B cell (primary cell): ENCODE data around the gene PRKRIP1. TPM values are rescaled to one million over a fixed set of nuclear protein-coding genes. Genes with fewer than 3 reads are reported as not detected.

ENCODE experiments used
- ATAC-seq: fragments of 200-7000 bp; cut with Tn5 transposase; one replicate; pipeline ENCODE4 v1.10.0; 2021; ENCODE audit warnings: low read depth, mild to moderate bottlenecking, moderate number of reproducible peaks, moderate library complexity
- CTCF ChIA-PET: fragments of 350-600 bp; sonication (Branson Sonifier 250); formaldehyde crosslinking; loops from one replicate; lab custom pipeline; 2021; ENCODE audit warnings: antibody characterized with exemption, inconsistent platforms; lab: Charles Lee
- POLR2A ChIA-PET: fragments of 350-600 bp; sonication (Branson Sonifier 250); formaldehyde crosslinking; loops from one replicate; lab custom pipeline; 2021; ENCODE audit warnings: antibody characterized with exemption; lab: Charles Lee
- DNase-seq: peaks from one replicate; pipeline ENCODE4 v3.0.0; 2013
- H2AFZ ChIP-seq: 2 replicates; pipeline ENCODE4 v1.6.1; 2012; ENCODE audit warnings: mild to moderate bottlenecking, low read depth, low read length; ENCODE audit not compliant: insufficient read depth, poor library complexity, severe bottlenecking
- H3K27ac ChIP-seq, 2 donors: 1 replicate in 1 of 2; 2 replicates in 1 of 2; pipeline ENCODE4 v1.5.1; 2012 to 2013; ENCODE audit warnings: low read length in 2 of 2, mild to moderate bottlenecking in 2 of 2, moderate library complexity in 1 of 2
- H3K27me3 ChIP-seq, 4 experiments: fragments of 200-600 bp in 1 of 4; sonication (generic) in 1 of 4; replicated peaks in 1 of 4; 1 replicate in 2 of 4; 2 replicates in 2 of 4; pipeline versions ENCODE4 v1.6.1 to v1.7.0; 2013 to 2016; ENCODE audit warnings: low read length in 3 of 4, mild to moderate bottlenecking in 2 of 4, mixed read lengths in 1 of 4, moderate library complexity in 1 of 4; ENCODE audit not compliant: insufficient read depth in 4 of 4, control insufficient read depth in 3 of 4; ENCODE audit errors: control extremely low read depth in 1 of 4
- H3K36me3 ChIP-seq, 2 experiments: replicated peaks in 1 of 2; 1 replicate in 1 of 2; 2 replicates in 1 of 2; pipeline versions ENCODE4 v1.6.1 to v1.7.1; 2013; ENCODE audit warnings: low read length in 1 of 2; ENCODE audit not compliant: insufficient read depth in 2 of 2, control insufficient read depth in 1 of 2; ENCODE audit errors: control extremely low read depth in 1 of 2, extremely low read depth in 1 of 2
- H3K4me1 ChIP-seq, 2 donors: fragments of 200-600 bp in 1 of 2; sonication (generic) in 1 of 2; 1 replicate in 1 of 2; 2 replicates in 1 of 2; pipeline versions ENCODE4 v1.5.1 to v1.6.1; 2013 to 2017; ENCODE audit warnings: low read length in 2 of 2; ENCODE audit not compliant: control insufficient read depth in 2 of 2, insufficient read depth in 2 of 2
- H3K4me2 ChIP-seq: replicated peaks from 2 replicates; pipeline ENCODE3; 2012; ENCODE audit warnings: mild to moderate bottlenecking, low read depth, low read length; ENCODE audit not compliant: poor library complexity, severe bottlenecking
- H3K4me3 ChIP-seq, 5 experiments: fragments of 200-600 bp in 1 of 5; sonication (generic) in 1 of 5; 1 replicate in 3 of 5; 2 replicates in 2 of 5; pipeline versions ENCODE4 v1.5.1 to v1.7.0; 2011 to 2016; ENCODE audit warnings: low read length in 4 of 5, mild to moderate bottlenecking in 4 of 5, low read depth in 2 of 5, control low read depth in 1 of 5, moderate library complexity in 1 of 5; ENCODE audit not compliant: insufficient read depth in 1 of 5; ENCODE audit errors: control extremely low read depth in 1 of 5, extremely low read depth in 1 of 5
- H3K79me2 ChIP-seq: fragments of 200-600 bp; sonication (generic); one replicate; pipeline ENCODE4 v1.6.0; 2016; ENCODE audit warnings: low read length; ENCODE audit not compliant: control insufficient read depth, insufficient read depth
- H3K9ac ChIP-seq: fragments of 200-600 bp; sonication (generic); 2 replicates; pipeline ENCODE4 v1.6.1; 2017; ENCODE audit warnings: mild to moderate bottlenecking, low read length, moderate library complexity
- H3K9me3 ChIP-seq, 3 donors: one replicate each; pipeline versions ENCODE4 v1.6.1 to v1.7.1; 2013; ENCODE audit warnings: low read length in 2 of 3; ENCODE audit not compliant: control insufficient read depth in 2 of 3, insufficient read depth in 1 of 3; ENCODE audit errors: control extremely low read depth in 1 of 3
- H4K20me1 ChIP-seq: 2 replicates; pipeline ENCODE4 v1.6.0; 2012; ENCODE audit warnings: mild to moderate bottlenecking, low read length; ENCODE audit not compliant: insufficient read depth, control insufficient read depth, poor library complexity, severe bottlenecking
- H3K27ac Mint-ChIP-seq: one replicate; pipeline ENCODE4 v1.8.0; 2021; ENCODE audit warnings: mixed read lengths
- H3K27me3 Mint-ChIP-seq: one replicate; pipeline ENCODE4 v1.8.0; 2021; ENCODE audit warnings: mixed read lengths
- H3K4me1 Mint-ChIP-seq: one replicate; pipeline ENCODE4 v1.8.0; 2021; ENCODE audit warnings: mixed read lengths
- H3K4me3 Mint-ChIP-seq: one replicate; pipeline ENCODE4 v1.8.0; 2021; ENCODE audit warnings: mixed read lengths
- H3K9me3 Mint-ChIP-seq: one replicate; pipeline ENCODE4 v1.8.0; 2022; ENCODE audit warnings: mixed read lengths; ENCODE audit not compliant: insufficient read depth
- CTCF ChIP-seq: fragments of 200-600 bp; IDR thresholded peaks from one replicate; pipeline ENCODE4 v1.8.0; 2022; ENCODE audit warnings: antibody characterized with exemption, mild to moderate bottlenecking
- EZH2 ChIP-seq: IDR thresholded peaks from 2 replicates; pipeline ENCODE4 v1.6.1; 2012; ENCODE audit warnings: borderline replicate concordance, low read depth, mild to moderate bottlenecking, moderate library complexity, low read length; ENCODE audit not compliant: insufficient read depth, poor library complexity, severe bottlenecking
- WGBS: methylation state at CpG from one replicate; pipeline ENCODE4 v1.1.5; 2013; ENCODE audit warnings: missing lambda C conversion rate; ENCODE audit not compliant: insufficient coverage; 5-methylcytosine and 5-hydroxymethylcytosine counted together
- intact Hi-C: fragments of 100-400 bp; cut with micrococcal nuclease; formaldehyde crosslinking; loops from one replicate; pipeline ENCODE4 v1.10.0; 2022
- polyA plus RNA-seq: library from polyadenylated mRNA; depleted of rRNA; stranded (reverse); fragments of >200 nt; gene quantifications from 2 replicates; pipeline ENCODE4 v1.2.3, GENCODE V29; 2012
- total RNA-seq, 2 donors: library from RNA; stranded (reverse); fragments of 120-200 nt in 1 of 2; gene quantifications; 1 replicate in 1 of 2; 2 replicates in 1 of 2; pipeline versions ENCODE4 v1.2.3 to v1.2.4, GENCODE V29; 2013 to 2022

Gene PRKRIP1
- total and polyA plus RNA-seq, 2 donors (not counting 1 experiment from before 2014, with no cell fraction given) = 57.1 to 59.1 TPM

- DNase-seq = no peak
- no peak overlapping the region for H3K4me3 Mint-ChIP-seq
- no peaks in the 10 kb centered on the region for H3K27me3 Mint-ChIP-seq
- no peak for ATAC-seq
- no peaks in the 10 kb centered on the region for H3K9me3 ChIP-seq
- POLR2A ChIA-PET = interaction anchor here (0.6 to 1.5 kb wide), 5 partner anchors 14 to 59 kb away, joined by 3 to 11 read pairs (median 4); partner anchors contain the start of genes ORAI2 and PRKRIP1
- H3K9ac ChIP-seq = no peak overlapping the region
- no peak overlapping the region for H3K4me2 ChIP-seq
- 86% methylated on average over 10 of the region's 11 CpGs for WGBS
- H3K27me3 ChIP-seq = no peaks in the 10 kb centered on the region
- peaks cover 6% of the 10 kb centered on the region for H3K4me1 Mint-ChIP-seq
- peaks cover 37% of the 10 kb centered on the region for H4K20me1 ChIP-seq
- H3K36me3 ChIP-seq = peaks cover 1 to 34% of the 10 kb centered on the region in 2 experiments
- no peak overlapping the region for H3K27ac ChIP-seq
- CTCF ChIA-PET = interaction anchor here (0.6 to 46.3 kb wide), 3 partner anchors 30 to 1089 kb away, joined by 3 to 1182 read pairs (median 3); no protein-coding TSS in a partner anchor
- peaks cover 0 to 1% of the 10 kb centered on the region in 2 donors for H3K4me1 ChIP-seq
- no peak overlapping the region for H2AFZ ChIP-seq
- H3K9me3 Mint-ChIP-seq = no peaks in the 10 kb centered on the region
- TF ChIP-seq EZH2 (no peak), CTCF (no peak)
- intact Hi-C loops = no loop called here
- H3K27ac Mint-ChIP-seq = no peak overlapping the region
- peaks cover 30% of the 10 kb centered on the region for H3K79me2 ChIP-seq
- H3K4me3 ChIP-seq = no peak overlapping the region
These were observed 59.4 kb downstream of the PRKRIP1 start for GRCh38 chr7:102455596-102455995.

GRCh38 chr7:102456327-102456726, 60.2 kb downstream of the PRKRIP1 start:
- H3K9me3 Mint-ChIP-seq = no peaks in the 10 kb centered on the region
- Histone ChIP-seq H3K4me3 (no peak overlapping the region), H3K79me2 (peaks cover 33% of the 10 kb centered on the region), H3K9ac (no peak overlapping the region), H3K4me1 (no peaks in the 10 kb centered on the region), H2AFZ (no peak overlapping the region), H3K9me3 (no peaks in the 10 kb centered on the region), H3K27ac (no peak overlapping the region), H3K4me2 (no peak overlapping the region), H3K36me3 (peaks cover 1 to 34% of the 10 kb centered on the region in 2 experiments), H3K27me3 (no peaks in the 10 kb centered on the region), H4K20me1 (peaks cover 30% of the 10 kb centered on the region)
- H3K27ac Mint-ChIP-seq = no peak overlapping the region
- peaks cover 7% of the 10 kb centered on the region for H3K4me1 Mint-ChIP-seq
- intact Hi-C loops = no loop called here
- DNase-seq = no peak
- H3K4me3 Mint-ChIP-seq = no peak overlapping the region
- no peak for ATAC-seq
- CTCF ChIA-PET = interaction anchor here (0.6 to 46.3 kb wide), 3 partner anchors 31 to 1090 kb away, joined by 3 to 1182 read pairs (median 3); no protein-coding TSS in a partner anchor
- no peaks in the 10 kb centered on the region for H3K27me3 Mint-ChIP-seq
- TF ChIP-seq CTCF (no peak), EZH2 (no peak)
- POLR2A ChIA-PET = interaction anchor here (1.1 to 1.5 kb wide), 4 partner anchors 15 to 60 kb away, joined by 3 to 4 read pairs (median 4); partner anchors contain the start of gene PRKRIP1
- 92% methylated on average over 4 of the region's 10 CpGs for WGBS
